Fibroblast of skin of right biceps (primary cell): Measurements from ENCODE around the gene UROC1.

Experiments
- DNase-seq: peaks from one replicate; pipeline ENCODE4 v3.0.0-alpha.2; 2013

Gene UROC1

GRCh38 chr3:126456766-126457388 lies 60.7 kb downstream of the UROC1 start:
- DNase-seq: no peak

GRCh38 chr3:126456211-126456610 lies 61.4 kb downstream of the UROC1 start:
- DNase-seq: no peak

GRCh38 chr3:126454437-126455198 lies 63.0 kb downstream of the UROC1 start:
- DNase-seq: no peak

- DNase-seq: no peak
Measured at GRCh38 chr3:126454025-126454424, 63.5 kb downstream of the UROC1 start.

GRCh38 chr3:126452213-126452612 lies 65.4 kb downstream of the UROC1 start:
- no peak for DNase-seq

- no peak for DNase-seq
Measured at GRCh38 chr3:126451511-126451910, 66.1 kb downstream of the UROC1 start.

GRCh38 chr3:126450744-126451143 lies 66.8 kb downstream of the UROC1 start:
- DNase-seq: no peak

- no peak for DNase-seq
Measured at GRCh38 chr3:126450219-126450618, 67.4 kb downstream of the UROC1 start.

GRCh38 chr3:126449621-126450051 lies 67.9 kb downstream of the UROC1 start:
- no peak for DNase-seq

GRCh38 chr3:126448893-126449180 lies 68.7 kb downstream of the UROC1 start:
- no peak for DNase-seq

- DNase-seq: no peak
Measured at GRCh38 chr3:126448136-126448892, 69.3 kb downstream of the UROC1 start.

GRCh38 chr3:126447456-126448106 lies 70.0 kb downstream of the UROC1 start:
- no peak for DNase-seq

GRCh38 chr3:126446791-126447190 lies 70.8 kb downstream of the UROC1 start:
- no peak for DNase-seq

- DNase-seq: no peak
Measured at GRCh38 chr3:126446301-126446700, 71.3 kb downstream of the UROC1 start.

GRCh38 chr3:126445506-126445905 lies 72.1 kb downstream of the UROC1 start:
- no peak for DNase-seq

- no peak for DNase-seq
Measured at GRCh38 chr3:126442856-126443242, 74.7 kb downstream of the UROC1 start.

- DNase-seq: no peak
Measured at GRCh38 chr3:126442094-126442855, 75.3 kb downstream of the UROC1 start.

- no peak for DNase-seq
Measured at GRCh38 chr3:126441256-126441880, 76.2 kb downstream of the UROC1 start.

GRCh38 chr3:126440709-126440995 lies 76.9 kb downstream of the UROC1 start:
- no peak for DNase-seq

GRCh38 chr3:126439968-126440708 lies 77.4 kb downstream of the UROC1 start:
- DNase-seq: no peak

- DNase-seq: no peak
Measured at GRCh38 chr3:126439346-126439967, 78.1 kb downstream of the UROC1 start.
